HTR-8/SVneo (cell line): ENCODE measurements around the gene POU6F2.

Experiments used
- DNase-seq: peaks from one replicate; pipeline ENCODE4 v3.0.0; 2011; ENCODE audit warnings: low spot score, mixed read lengths; ENCODE audit not compliant: insufficient read length
- FAIRE-seq: peaks from 2 replicates; lab custom pipeline; 2011; peaks lifted over from hg19 to GRCh38; lab: Jason Lieb, UNC

Gene POU6F2

GRCh38 chr7:39228946-39229345, 251.2 kb downstream of the POU6F2 start:
- DNase-seq = no peak

GRCh38 chr7:39233851-39234529, 256.3 kb downstream of the POU6F2 start:
- DNase-seq = no peak
- FAIRE-seq = no peak

More at GRCh38 chr7:39228946-39229345, 251.2 kb downstream of the POU6F2 start:
- no peak for FAIRE-seq

DNA sequence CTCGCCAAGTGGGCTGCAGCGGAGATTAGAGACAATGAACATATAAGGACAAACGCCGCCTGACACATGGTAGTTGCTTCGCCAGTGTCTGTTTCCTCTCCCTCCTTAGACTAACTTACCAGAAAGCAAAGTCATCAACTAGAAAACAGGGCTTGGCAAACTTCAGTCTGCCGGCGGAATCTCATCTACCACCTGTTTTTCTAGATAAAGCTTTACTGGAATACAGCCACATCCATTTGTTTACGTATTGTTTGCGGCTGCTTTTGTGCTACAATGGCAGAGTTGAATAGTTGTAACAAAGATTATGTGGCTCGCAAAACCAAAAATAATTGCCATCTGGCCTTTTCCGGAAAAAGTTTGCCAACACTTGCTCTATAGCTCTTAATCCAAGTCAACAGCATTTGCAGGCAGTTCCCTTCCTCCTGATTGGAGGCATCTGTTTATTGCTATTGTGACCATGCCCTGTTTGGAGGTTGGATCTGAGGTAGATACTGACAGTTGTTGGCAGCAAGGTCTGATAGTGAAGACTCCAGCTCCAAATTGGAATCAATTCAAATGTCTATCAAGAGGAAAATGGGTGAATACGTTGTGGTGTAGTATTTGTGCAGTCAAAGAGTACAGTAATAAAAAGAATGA, 260.6 kb downstream of the POU6F2 start:
- FAIRE-seq (no peak), DNase-seq (no peak)

GRCh38 chr7:39240864-39241263, 263.2 kb downstream of the POU6F2 start:
- FAIRE-seq (no peak), DNase-seq (no peak)

GRCh38 chr7:39247576-39247975, 269.9 kb downstream of the POU6F2 start:
- DNase-seq (no peak), FAIRE-seq (no peak)

- FAIRE-seq = no peak
These were observed 270.5 kb downstream of the POU6F2 start for GRCh38 chr7:39248041-39248691.

GRCh38 chr7:39248692-39249090, 271.0 kb downstream of the POU6F2 start:
- no peak for FAIRE-seq
- no peak for DNase-seq

More at GRCh38 chr7:39248041-39248691, 270.5 kb downstream of the POU6F2 start:
- DNase-seq = no peak

DNA sequence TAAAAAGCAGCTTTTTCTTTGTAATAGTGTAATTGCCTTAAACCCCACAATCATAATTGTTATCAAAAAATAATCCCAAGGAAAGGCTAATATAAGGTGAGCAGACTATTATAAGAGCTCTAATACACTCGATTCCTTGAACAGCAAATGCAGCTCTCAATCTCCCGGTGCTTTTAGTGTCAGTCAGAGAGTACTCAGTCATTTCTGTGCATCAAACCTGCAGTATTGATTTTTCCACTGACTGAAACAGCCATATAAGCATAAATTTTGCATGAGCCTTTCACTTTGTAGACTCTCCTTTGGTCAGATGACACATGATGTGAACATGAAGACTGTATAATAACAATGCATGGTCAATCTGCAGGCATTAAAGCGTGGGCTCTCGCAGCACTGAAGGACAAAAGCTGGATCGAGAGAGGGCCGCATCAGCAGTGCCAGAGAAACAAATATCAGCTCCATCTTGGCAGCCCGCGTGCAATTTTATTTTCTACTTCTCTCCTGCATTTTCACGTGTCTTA, 272.0 kb downstream of the POU6F2 start:
- DNase-seq = no peak
- FAIRE-seq = no peak

- no peak for DNase-seq
These were observed 275.2 kb downstream of the POU6F2 start for GRCh38 chr7:39252916-39253315.

GRCh38 chr7:39259391-39260003, 281.8 kb downstream of the POU6F2 start:
- no peak for DNase-seq
- no peak for FAIRE-seq

More at GRCh38 chr7:39252916-39253315, 275.2 kb downstream of the POU6F2 start:
- FAIRE-seq = no peak

DNA sequence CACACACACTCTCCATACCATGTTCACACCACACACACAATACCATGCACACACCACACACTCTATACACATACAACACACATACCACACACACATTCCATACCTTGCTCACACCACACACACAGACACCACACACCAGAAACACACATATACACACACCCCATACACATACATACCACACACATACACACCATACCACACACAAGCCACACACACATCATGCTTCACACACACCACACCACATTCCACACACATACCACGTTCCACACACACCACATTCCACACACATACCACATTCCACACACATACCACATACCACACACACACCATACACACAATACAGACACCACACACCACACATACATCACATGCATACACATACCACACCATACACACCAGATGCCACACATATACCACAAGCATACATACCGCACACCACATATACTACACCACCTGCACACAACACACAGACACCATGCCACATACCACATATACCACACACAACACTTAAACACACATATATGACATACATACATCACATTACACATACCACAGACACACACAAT, 282.7 kb downstream of the POU6F2 start:
- FAIRE-seq (no peak), DNase-seq (no peak)

- DNase-seq (no peak), FAIRE-seq (no peak)
These were observed 284.1 kb downstream of the POU6F2 start for GRCh38 chr7:39261771-39262170.

- DNase-seq (no peak), FAIRE-seq (no peak)
These were observed 288.2 kb downstream of the POU6F2 start for GRCh38 chr7:39265641-39266591.

DNA sequence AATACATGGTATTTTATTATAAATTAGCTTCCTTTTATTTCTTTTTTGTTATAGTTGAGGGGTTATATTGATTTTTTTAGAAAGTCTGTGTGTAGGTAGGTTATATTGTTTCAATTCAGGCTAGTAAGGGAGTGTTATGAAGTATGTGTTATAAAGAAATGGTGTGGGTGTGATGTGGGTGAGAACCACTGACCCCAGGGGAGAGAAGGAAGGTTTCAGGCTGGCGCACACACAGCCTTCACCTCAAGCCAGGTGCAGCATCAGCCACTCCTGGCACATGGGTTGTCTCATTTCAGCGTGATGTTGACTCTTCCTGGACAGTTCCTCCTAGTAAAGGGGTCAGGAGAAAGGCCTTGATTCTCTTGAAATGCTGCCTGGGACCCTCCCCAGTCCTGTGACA, 291.3 kb downstream of the POU6F2 start:
- DNase-seq (no peak), FAIRE-seq (no peak)

DNA sequence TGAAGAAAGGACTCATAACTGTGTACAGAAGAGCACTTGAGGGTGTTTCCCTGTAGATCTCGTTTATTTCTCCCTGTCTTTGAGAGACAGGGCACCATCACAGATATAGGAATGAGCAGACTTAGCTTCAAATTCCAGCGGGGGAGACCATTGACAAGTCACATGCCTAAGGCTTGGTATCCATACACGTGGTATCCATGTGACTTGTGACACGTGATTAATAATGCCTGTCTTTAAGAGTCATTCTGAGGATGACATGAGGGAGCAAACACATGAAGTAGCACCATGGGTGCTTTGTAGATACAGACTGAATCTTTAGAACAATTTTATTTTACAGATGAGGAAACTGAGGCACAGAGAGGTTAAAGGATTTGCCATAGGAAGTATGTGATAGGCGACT, 292.3 kb downstream of the POU6F2 start:
- no peak for FAIRE-seq
- DNase-seq = no peak

DNA sequence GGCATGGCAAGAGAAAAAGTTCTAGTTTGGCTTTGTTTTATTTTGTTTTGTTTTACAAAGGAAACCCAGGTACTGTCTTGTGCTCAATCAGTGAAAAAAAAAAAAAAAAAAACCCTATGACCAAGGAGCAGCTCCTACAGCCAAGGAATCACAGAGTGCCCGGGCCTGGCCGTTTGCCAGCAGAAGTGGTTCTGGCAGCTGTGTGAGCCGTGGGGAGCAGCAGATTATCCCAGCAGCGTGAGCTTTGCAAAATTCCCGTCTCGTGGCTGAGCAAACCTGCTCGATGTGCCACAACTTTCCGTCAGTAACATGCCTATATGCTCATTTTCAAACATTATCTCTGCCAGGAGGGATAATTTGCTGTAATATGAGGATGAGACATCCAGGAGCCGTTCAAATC, 293.7 kb downstream of the POU6F2 start:
- FAIRE-seq (no peak), DNase-seq (no peak)

GRCh38 chr7:39272111-39272510, 294.4 kb downstream of the POU6F2 start:
- DNase-seq (no peak), FAIRE-seq (no peak)

GRCh38 chr7:39272691-39273090, 295.0 kb downstream of the POU6F2 start:
- no peak for FAIRE-seq
- no peak for DNase-seq

- DNase-seq (no peak), FAIRE-seq (no peak)
These were observed 302.6 kb downstream of the POU6F2 start for GRCh38 chr7:39280337-39280736.
